Calu3 (cell line): ENCODE measurements around the gene FUBP3. TPM values are rescaled to one million over a fixed set of nuclear protein-coding genes. Genes with fewer than 3 reads are reported as not detected.

Experiments used
- BruUV-seq: library from RNA; stranded (reverse); fragments of 400-500 nt; replicated peaks from 2 replicates; lab custom pipeline; 2021; lab: Mats Ljungman, UMichigan
- CTCF ChIA-PET: fragments of 300-600 bp; sonication (Branson Sonifier 250); formaldehyde crosslinking; loops from one replicate; lab custom pipeline; 2022; ENCODE audit warnings: antibody characterized with exemption; lab: Charles Lee
- DNase-seq: peaks from one replicate; pipeline ENCODE4 v3.0.0; 2022
- H3K27ac Mint-ChIP-seq: one replicate; pipeline ENCODE4 v1.8.0; 2022; ENCODE audit warnings: mixed read lengths; ENCODE audit not compliant: unreplicated experiment
- H3K27me3 Mint-ChIP-seq: one replicate; pipeline ENCODE4 v1.8.0; 2022; ENCODE audit warnings: mixed read lengths; ENCODE audit not compliant: unreplicated experiment
- H3K36me3 Mint-ChIP-seq: one replicate; pipeline ENCODE4 v1.8.0; 2022; ENCODE audit warnings: mild to moderate bottlenecking, moderate library complexity, mixed read lengths; ENCODE audit not compliant: insufficient read depth, unreplicated experiment
- H3K4me1 Mint-ChIP-seq: one replicate; pipeline ENCODE4 v1.8.0; 2022; ENCODE audit warnings: mild to moderate bottlenecking, low read depth, mixed read lengths; ENCODE audit not compliant: unreplicated experiment
- H3K4me3 Mint-ChIP-seq: one replicate; pipeline ENCODE4 v1.8.0; 2022; ENCODE audit warnings: mild to moderate bottlenecking, low read depth, moderate library complexity, mixed read lengths; ENCODE audit not compliant: unreplicated experiment
- H3K9me3 Mint-ChIP-seq: one replicate; pipeline ENCODE4 v1.8.0; 2022; ENCODE audit warnings: low read depth, mixed read lengths; ENCODE audit not compliant: unreplicated experiment
- CTCF ChIP-seq: fragments of 200-600 bp; IDR thresholded peaks from one replicate; pipeline ENCODE4 v1.8.0; 2022; ENCODE audit warnings: antibody characterized with exemption; ENCODE audit not compliant: unreplicated experiment
- intact Hi-C: fragments of 100-400 bp; cut with micrococcal nuclease; formaldehyde crosslinking; loops from one replicate; pipeline ENCODE4 v1.10.0; 2022; ENCODE audit not compliant: unreplicated experiment
- total RNA-seq: library from RNA; stranded (reverse); gene quantifications from 2 replicates; pipeline ENCODE4 v1.2.3, GENCODE V29; 2022

Gene FUBP3
- total RNA-seq, 1 experiment from 2014 or later = 51.0 TPM

GRCh38 chr9:130666393-130667119 is 87.2 kb downstream of the FUBP3 start:
- peaks cover 76% of the 10 kb centered on the region for H3K27me3 Mint-ChIP-seq

DNA sequence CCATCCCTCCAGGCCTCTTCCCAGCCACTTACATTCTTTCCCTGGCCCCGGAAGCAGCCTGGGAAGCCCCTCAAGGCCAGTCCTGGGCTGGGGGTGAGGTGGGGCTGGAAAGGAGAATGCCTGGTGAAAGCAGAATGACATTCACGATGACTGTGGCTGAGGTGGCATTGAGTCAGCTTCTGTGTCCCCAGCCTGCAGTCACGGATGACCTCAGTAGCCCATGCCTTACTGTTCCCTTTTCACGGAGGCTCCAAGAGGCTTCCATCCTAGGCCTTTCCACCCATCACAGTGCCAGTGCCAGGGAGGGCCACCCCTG is 87.7 kb downstream of the FUBP3 start:
- Mint-ChIP-seq H3K9me3 (no peaks in the 10 kb centered on the region), H3K27me3 (peaks cover 73% of the 10 kb centered on the region), H3K4me3 (no peak overlapping the region), H3K36me3 (no peaks in the 10 kb centered on the region), H3K4me1 (no peaks in the 10 kb centered on the region), H3K27ac (no peak overlapping the region)
- intact Hi-C loops = no loop called here
- TF ChIP-seq CTCF = no peak
- no peak for DNase-seq
- CTCF ChIA-PET = no interaction called here
- no TSS peak for BruUV-seq

More at GRCh38 chr9:130666393-130667119, 87.2 kb downstream of the FUBP3 start:
- no TSS peak for BruUV-seq
- H3K27ac Mint-ChIP-seq = no peak overlapping the region
- H3K4me1 Mint-ChIP-seq = no peaks in the 10 kb centered on the region
- no peaks in the 10 kb centered on the region for H3K36me3 Mint-ChIP-seq
- no peak for TF ChIP-seq CTCF
- DNase-seq = no peak
- CTCF ChIA-PET = no interaction called here
- no peak overlapping the region for H3K4me3 Mint-ChIP-seq
- no peaks in the 10 kb centered on the region for H3K9me3 Mint-ChIP-seq
- intact Hi-C loops = no loop called here

GRCh38 chr9:130668196-130668595 is 88.8 kb downstream of the FUBP3 start:
- peaks cover 62% of the 10 kb centered on the region for H3K27me3 Mint-ChIP-seq
- no peak overlapping the region for H3K27ac Mint-ChIP-seq
- CTCF ChIA-PET = no interaction called here
- no peak for DNase-seq
- no peaks in the 10 kb centered on the region for H3K36me3 Mint-ChIP-seq
- BruUV-seq = no TSS peak
- H3K4me1 Mint-ChIP-seq = no peaks in the 10 kb centered on the region
- TF ChIP-seq CTCF = no peak
- no peaks in the 10 kb centered on the region for H3K9me3 Mint-ChIP-seq
- intact Hi-C loops = no loop called here
- H3K4me3 Mint-ChIP-seq = no peak overlapping the region

DNA sequence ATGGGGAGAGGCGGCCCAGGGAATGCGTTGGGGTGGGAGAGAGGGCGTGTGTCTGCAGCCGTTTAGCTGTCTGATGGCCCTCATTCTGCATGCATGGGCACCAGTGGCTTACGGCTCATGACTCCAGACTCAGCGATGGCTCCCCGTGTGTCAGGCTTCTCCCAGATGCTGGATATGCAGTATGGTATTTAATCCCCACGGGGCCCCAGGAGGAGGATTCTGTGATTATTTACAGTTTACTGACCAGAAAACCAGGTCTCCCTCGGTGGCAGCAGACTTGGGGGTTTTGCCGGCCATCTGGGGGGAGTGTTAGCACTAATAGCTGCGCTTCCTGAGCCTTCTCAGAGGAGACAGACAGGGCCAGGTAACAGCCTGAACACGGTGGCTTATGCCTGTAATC is 89.3 kb downstream of the FUBP3 start:
- CTCF ChIA-PET = no interaction called here
- peaks cover 57% of the 10 kb centered on the region for H3K27me3 Mint-ChIP-seq

More for the DNA sequence above, 89.3 kb downstream of the FUBP3 start:
- Mint-ChIP-seq H3K9me3 (no peaks in the 10 kb centered on the region), H3K4me3 (no peak overlapping the region), H3K27ac (no peak overlapping the region), H3K4me1 (no peaks in the 10 kb centered on the region), H3K36me3 (no peaks in the 10 kb centered on the region)
- DNase-seq = no peak
- intact Hi-C loops = no loop called here
- BruUV-seq = no TSS peak
- TF ChIP-seq CTCF = no peak
